GM20000 (cell line): ENCODE measurements around the gene MLST8.
"Not testable (repeated sequence)": the region's sequence is repeated elsewhere in the genome, so short reads cannot be mapped to it uniquely, and the experiment has no call there.

Source experiments
- DNase-seq: peaks from one replicate; pipeline ENCODE4 v3.0.0; 2012; ENCODE audit warnings: low spot score
- CTCF ChIP-seq: IDR thresholded peaks from 2 replicates; pipeline ENCODE4 v1.5.1; 2012; ENCODE audit warnings: mild to moderate bottlenecking, control low read depth; ENCODE audit errors: extremely low read depth, missing control alignments

The MLST8 gene

GRCh38 chr16:2238838-2239675, 33.8 kb downstream of the MLST8 start:
- no peak for DNase-seq
- TF ChIP-seq CTCF = no peak

GRCh38 chr16:2240331-2240730, 35.1 kb downstream of the MLST8 start:
- DNase-seq = not testable (repeated sequence)

GRCh38 chr16:2242598-2242997, 37.3 kb downstream of the MLST8 start:
- DNase-seq = no peak

GRCh38 chr16:2243031-2243528, 37.8 kb downstream of the MLST8 start:
- TF ChIP-seq CTCF = no peak
- no peak for DNase-seq

More at GRCh38 chr16:2242598-2242997, 37.3 kb downstream of the MLST8 start:
- TF ChIP-seq CTCF = no peak

- no peak for TF ChIP-seq CTCF
- DNase-seq = no peak
These were observed 38.5 kb downstream of the MLST8 start for GRCh38 chr16:2243781-2244180.

- TF ChIP-seq CTCF = no peak
- DNase-seq = no peak
These were observed 39.0 kb downstream of the MLST8 start for GRCh38 chr16:2244301-2244700.

- TF ChIP-seq CTCF = no peak
- DNase-seq = no peak
These were observed 39.9 kb downstream of the MLST8 start for GRCh38 chr16:2244926-2245795.
